ENCODE measurements around the gene C22orf23. TPM values are rescaled to one million over a fixed set of nuclear protein-coding genes. Genes with fewer than 3 reads are reported as not detected.

Gene C22orf23
- total RNA-seq, 1 donor from 2014 or later: not detected

- DNase-seq (ENCODE audit: low spot score): no peak
- no peak overlapping the region for H3K4me3 Mint-ChIP-seq (ENCODE audit: unreplicated experiment)
- TF ChIP-seq CTCF (IDR thresholded peaks at IDR 0.05): no peak
- H3K27ac Mint-ChIP-seq (ENCODE audit: unreplicated experiment): no peak overlapping the region
- H3K4me1 Mint-ChIP-seq (ENCODE audit: low read depth): peaks cover 22% of the 10 kb centered on the region
- H3K9me3 Mint-ChIP-seq (ENCODE audit: low read depth): no peaks in the 10 kb centered on the region
- H3K27me3 Mint-ChIP-seq (ENCODE audit: low read depth): no peaks in the 10 kb centered on the region
- H3K36me3 Mint-ChIP-seq (ENCODE audit: low read depth): peaks cover 20% of the 10 kb centered on the region
Observed at GRCh38 chr22:37968452-37969251, 15.3 kb upstream of the C22orf23 start.

GRCh38 chr22:37967637-37968451, 14.4 kb upstream of the C22orf23 start:
- no peak for TF ChIP-seq CTCF (IDR thresholded peaks at IDR 0.05)
- DNase-seq (ENCODE audit: low spot score): no peak
- Mint-ChIP-seq H3K4me3 (ENCODE audit: unreplicated experiment) (no peak overlapping the region), H3K4me1 (ENCODE audit: low read depth) (peaks cover 22% of the 10 kb centered on the region), H3K27ac (ENCODE audit: unreplicated experiment) (no peak overlapping the region), H3K9me3 (ENCODE audit: low read depth) (no peaks in the 10 kb centered on the region), H3K36me3 (ENCODE audit: low read depth) (peaks cover 20% of the 10 kb centered on the region), H3K27me3 (ENCODE audit: low read depth) (no peaks in the 10 kb centered on the region)

- DNase-seq (ENCODE audit: low spot score): no peak
- H3K36me3 Mint-ChIP-seq (ENCODE audit: low read depth): peaks cover 23% of the 10 kb centered on the region
Observed at GRCh38 chr22:37967147-37967546, 13.7 kb upstream of the C22orf23 start.

GRCh38 chr22:37965940-37966664, 12.7 kb upstream of the C22orf23 start:
- peaks cover 22% of the 10 kb centered on the region for H3K4me1 Mint-ChIP-seq (ENCODE audit: low read depth)
- no peaks in the 10 kb centered on the region for H3K27me3 Mint-ChIP-seq (ENCODE audit: low read depth)
- H3K4me3 Mint-ChIP-seq (ENCODE audit: unreplicated experiment): no peak overlapping the region
- no peaks in the 10 kb centered on the region for H3K9me3 Mint-ChIP-seq (ENCODE audit: low read depth)
- H3K27ac Mint-ChIP-seq (ENCODE audit: unreplicated experiment): peak overlapping the region; percentile 87
- H3K36me3 Mint-ChIP-seq (ENCODE audit: low read depth): peaks cover 33% of the 10 kb centered on the region
- no peak for DNase-seq (ENCODE audit: low spot score)
- TF ChIP-seq CTCF (IDR thresholded peaks at IDR 0.05): no peak

More at GRCh38 chr22:37967147-37967546, 13.7 kb upstream of the C22orf23 start:
- Mint-ChIP-seq H3K9me3 (ENCODE audit: low read depth) (no peaks in the 10 kb centered on the region), H3K4me3 (ENCODE audit: unreplicated experiment) (no peak overlapping the region), H3K27ac (ENCODE audit: unreplicated experiment) (no peak overlapping the region), H3K4me1 (ENCODE audit: low read depth) (peaks cover 22% of the 10 kb centered on the region), H3K27me3 (ENCODE audit: low read depth) (no peaks in the 10 kb centered on the region)
- no peak for TF ChIP-seq CTCF (IDR thresholded peaks at IDR 0.05)

GRCh38 chr22:37961062-37961461, 7.7 kb upstream of the C22orf23 start:
- Mint-ChIP-seq H3K9me3 (ENCODE audit: low read depth) (no peaks in the 10 kb centered on the region), H3K36me3 (ENCODE audit: low read depth) (peaks cover 40% of the 10 kb centered on the region), H3K4me3 (ENCODE audit: unreplicated experiment) (no peak overlapping the region), H3K27ac (ENCODE audit: unreplicated experiment) (no peak overlapping the region), H3K27me3 (ENCODE audit: low read depth) (no peaks in the 10 kb centered on the region), H3K4me1 (ENCODE audit: low read depth) (peaks cover 11% of the 10 kb centered on the region)
- no peak for DNase-seq (ENCODE audit: low spot score)
- no peak for TF ChIP-seq CTCF (IDR thresholded peaks at IDR 0.05)
